ENCODE results near the gene BSG. TPM values are rescaled to one million over a fixed set of nuclear protein-coding genes. Genes with fewer than 3 reads are reported as not detected.

Gene BSG
- total RNA-seq, 1 experiment from 2014 or later: 618 TPM

DNA sequence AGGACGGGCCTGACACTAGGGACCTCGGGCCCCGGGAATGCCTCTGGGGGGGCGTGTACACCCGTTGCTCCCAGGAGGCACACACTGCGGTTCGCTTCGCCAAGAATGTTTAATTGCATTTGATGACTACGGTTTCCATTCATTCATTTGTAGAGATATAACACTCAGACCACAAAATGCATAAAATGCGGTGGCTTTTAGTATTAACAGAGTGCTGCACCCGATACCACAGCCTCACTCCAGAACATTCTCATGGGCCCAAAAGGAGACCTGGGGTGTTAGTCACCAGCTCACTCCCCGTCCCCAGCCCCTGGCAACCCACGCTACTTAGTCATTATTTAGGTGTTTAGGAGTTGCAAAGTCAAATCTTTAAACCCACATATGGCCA lies 39.1 kb downstream of the BSG start:
- Histone ChIP-seq H3K4me3 (ENCODE audit: low read depth, low read length) (no peak overlapping the region), H3K36me3 (ENCODE audit: control insufficient read depth, insufficient read depth, low read length) (no peaks in the 10 kb centered on the region), H3K27me3 (replicated peaks; ENCODE audit: control insufficient read depth, insufficient read depth, low read length) (no peaks in the 10 kb centered on the region), H3K4me1 (no peaks in the 10 kb centered on the region), H3K9me3 (no peaks in the 10 kb centered on the region)
- no peak overlapping the region for H3K4me3 Mint-ChIP-seq (ENCODE audit: unreplicated experiment)
- TF ChIP-seq, protein P1, sequence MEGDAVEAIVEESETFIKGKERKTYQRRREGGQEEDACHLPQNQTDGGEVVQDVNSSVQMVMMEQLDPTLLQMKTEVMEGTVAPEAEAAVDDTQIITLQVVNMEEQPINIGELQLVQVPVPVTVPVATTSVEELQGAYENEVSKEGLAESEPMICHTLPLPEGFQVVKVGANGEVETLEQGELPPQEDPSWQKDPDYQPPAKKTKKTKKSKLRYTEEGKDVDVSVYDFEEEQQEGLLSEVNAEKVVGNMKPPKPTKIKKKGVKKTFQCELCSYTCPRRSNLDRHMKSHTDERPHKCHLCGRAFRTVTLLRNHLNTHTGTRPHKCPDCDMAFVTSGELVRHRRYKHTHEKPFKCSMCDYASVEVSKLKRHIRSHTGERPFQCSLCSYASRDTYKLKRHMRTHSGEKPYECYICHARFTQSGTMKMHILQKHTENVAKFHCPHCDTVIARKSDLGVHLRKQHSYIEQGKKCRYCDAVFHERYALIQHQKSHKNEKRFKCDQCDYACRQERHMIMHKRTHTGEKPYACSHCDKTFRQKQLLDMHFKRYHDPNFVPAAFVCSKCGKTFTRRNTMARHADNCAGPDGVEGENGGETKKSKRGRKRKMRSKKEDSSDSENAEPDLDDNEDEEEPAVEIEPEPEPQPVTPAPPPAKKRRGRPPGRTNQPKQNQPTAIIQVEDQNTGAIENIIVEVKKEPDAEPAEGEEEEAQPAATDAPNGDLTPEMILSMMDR (IDR thresholded peaks at IDR 0.05; ENCODE audit: insufficient read depth in 1 of 2, low read depth in 1 of 2, low read length in 1 of 2, severe bottlenecking in 1 of 2, unreplicated experiment in 1 of 2): no peak
- H3K27me3 Mint-ChIP-seq (ENCODE audit: insufficient read depth, unreplicated experiment): no peaks in the 10 kb centered on the region
- no TSS peak for BruUV-seq (replicated peaks)
- peaks cover 13% of the 10 kb centered on the region for H3K36me3 Mint-ChIP-seq (ENCODE audit: insufficient read depth, unreplicated experiment)
- no peaks in the 10 kb centered on the region for H3K4me1 Mint-ChIP-seq (ENCODE audit: low read depth, unreplicated experiment)
- intact Hi-C loops (cut with micrococcal nuclease; ENCODE audit: unreplicated experiment): no loop called here
- no peaks in the 10 kb centered on the region for H3K9me3 Mint-ChIP-seq (ENCODE audit: unreplicated experiment)
- no peak for DNase-seq
- H3K27ac Mint-ChIP-seq (ENCODE audit: unreplicated experiment): no peak overlapping the region
- CTCF ChIA-PET: no interaction called here
- POLR2A ChIA-PET: no interaction called here

DNA sequence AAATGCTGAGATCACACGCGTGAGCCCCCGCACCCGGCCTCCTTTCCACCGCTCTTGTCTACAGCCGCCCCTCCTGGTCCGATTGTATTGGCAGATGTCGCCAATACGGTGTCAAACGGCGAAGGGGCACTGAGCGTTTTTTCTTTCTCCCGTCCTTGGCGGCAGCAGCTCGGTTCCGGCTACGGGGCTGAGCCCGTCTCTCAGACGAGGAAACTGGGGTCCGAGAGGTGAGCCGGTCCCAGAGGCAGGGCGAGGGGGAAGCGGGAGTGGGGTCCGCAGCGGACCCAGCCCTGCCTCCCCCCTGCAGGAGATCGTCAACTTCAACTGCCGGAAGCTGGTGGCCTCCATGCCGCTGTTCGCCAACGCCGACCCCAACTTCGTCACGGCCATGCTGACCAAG lies 40.5 kb downstream of the BSG start:
- ChIA-PET POLR2A (no interaction called here), CTCF (no interaction called here)
- no peaks in the 10 kb centered on the region for H3K4me1 ChIP-seq
- Mint-ChIP-seq H3K4me3 (ENCODE audit: unreplicated experiment) (no peak overlapping the region), H3K27ac (ENCODE audit: unreplicated experiment) (no peak overlapping the region), H3K9me3 (ENCODE audit: unreplicated experiment) (no peaks in the 10 kb centered on the region), H3K4me1 (ENCODE audit: low read depth, unreplicated experiment) (no peaks in the 10 kb centered on the region), H3K36me3 (ENCODE audit: insufficient read depth, unreplicated experiment) (peaks cover 13% of the 10 kb centered on the region), H3K27me3 (ENCODE audit: insufficient read depth, unreplicated experiment) (no peaks in the 10 kb centered on the region)
- no peaks in the 10 kb centered on the region for H3K36me3 ChIP-seq (ENCODE audit: control insufficient read depth, insufficient read depth, low read length)
- intact Hi-C loops (cut with micrococcal nuclease; ENCODE audit: unreplicated experiment): no loop called here
- H3K4me3 ChIP-seq (ENCODE audit: low read depth, low read length): no peak overlapping the region
- H3K9me3 ChIP-seq: no peaks in the 10 kb centered on the region
- H3K27me3 ChIP-seq (replicated peaks; ENCODE audit: control insufficient read depth, insufficient read depth, low read length): no peaks in the 10 kb centered on the region
- no TSS peak for BruUV-seq (replicated peaks)
- TF ChIP-seq, protein P1 (IDR thresholded peaks at IDR 0.05; ENCODE audit: insufficient read depth in 1 of 2, low read depth in 1 of 2, low read length in 1 of 2, severe bottlenecking in 1 of 2, unreplicated experiment in 1 of 2): no peak
- DNase-seq: no peak

DNA sequence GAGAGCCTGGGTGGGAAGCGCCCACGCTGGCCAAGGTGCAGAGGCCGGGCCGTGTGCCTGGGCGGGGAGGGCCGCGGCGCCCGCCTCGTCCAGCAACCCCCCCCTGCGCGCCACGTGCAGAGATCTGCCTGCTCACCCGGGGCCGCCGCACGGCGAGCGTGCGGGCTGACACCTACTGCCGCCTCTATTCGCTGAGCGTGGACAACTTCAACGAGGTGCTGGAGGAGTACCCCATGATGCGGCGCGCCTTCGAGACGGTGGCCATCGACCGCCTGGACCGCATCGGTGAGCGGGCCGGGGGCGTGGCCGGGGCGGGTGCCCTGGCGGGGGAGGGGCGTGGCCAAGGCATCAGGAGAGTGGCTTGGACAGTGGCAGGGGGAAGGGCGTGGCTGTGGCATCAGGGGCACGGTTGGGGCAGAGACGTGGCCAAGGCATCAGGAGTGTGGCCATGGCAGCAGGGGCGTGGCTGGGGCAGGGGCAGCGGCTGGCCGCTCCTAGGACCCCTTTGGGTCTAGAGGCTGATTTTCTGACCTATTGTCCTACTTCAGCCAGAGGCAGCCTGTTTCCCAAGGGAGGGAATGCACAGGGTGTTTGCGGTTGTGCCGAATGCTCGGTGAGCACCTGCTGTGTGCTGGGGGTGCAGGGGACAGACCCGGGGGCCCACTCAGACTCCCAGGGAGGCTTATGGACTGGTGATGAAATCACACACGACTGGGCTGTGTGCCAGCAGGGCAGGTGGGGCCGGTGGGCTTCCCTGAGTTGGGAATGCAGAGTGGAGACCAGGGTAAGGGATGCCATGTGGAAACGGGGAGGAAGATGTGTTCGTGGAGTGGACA lies 41.6 kb downstream of the BSG start:
- H3K9me3 Mint-ChIP-seq (ENCODE audit: unreplicated experiment): no peaks in the 10 kb centered on the region
- no peaks in the 10 kb centered on the region for H3K4me1 Mint-ChIP-seq (ENCODE audit: low read depth, unreplicated experiment)
- ChIA-PET POLR2A (no interaction called here), CTCF (no interaction called here)
- Histone ChIP-seq H3K27me3 (replicated peaks; ENCODE audit: control insufficient read depth, insufficient read depth, low read length) (no peaks in the 10 kb centered on the region), H3K4me3 (ENCODE audit: low read depth, low read length) (no peak overlapping the region), H3K36me3 (ENCODE audit: control insufficient read depth, insufficient read depth, low read length) (no peaks in the 10 kb centered on the region; the same call in 1 of the 2 replicates), H3K9me3 (no peaks in the 10 kb centered on the region), H3K4me1 (no peaks in the 10 kb centered on the region)
- H3K27ac Mint-ChIP-seq (ENCODE audit: unreplicated experiment): no peak overlapping the region
- no peak overlapping the region for H3K4me3 Mint-ChIP-seq (ENCODE audit: unreplicated experiment)
- no peak for DNase-seq
- intact Hi-C loops (cut with micrococcal nuclease; ENCODE audit: unreplicated experiment): no loop called here
- peaks cover 18% of the 10 kb centered on the region for H3K36me3 Mint-ChIP-seq (ENCODE audit: insufficient read depth, unreplicated experiment)
- H3K27me3 Mint-ChIP-seq (ENCODE audit: insufficient read depth, unreplicated experiment): no peaks in the 10 kb centered on the region
- BruUV-seq (replicated peaks): no TSS peak
- TF ChIP-seq, protein P1 (IDR thresholded peaks at IDR 0.05; ENCODE audit: insufficient read depth in 1 of 2, low read depth in 1 of 2, low read length in 1 of 2, severe bottlenecking in 1 of 2, unreplicated experiment in 1 of 2): no peak

Measured in Caco-2 (cell line).